Activated CD8-positive, alpha-beta memory T cell treated with anti-CD3 and anti-CD28 coated beads, Interleukin-2, amount 10 ng/mL, durations not matched to agents 7 days and 5 days (primary cell): ENCODE measurements around the gene SEPTIN8. TPM values are rescaled to one million over a fixed set of nuclear protein-coding genes. Genes with fewer than 3 reads are reported as not detected.

ENCODE experiments used
- ATAC-seq: fragments of 150-1000 bp; cut with Tn5 transposase; one replicate; pipeline ENCODE4 v1.10.0; 2021; ENCODE audit warnings: moderate library complexity
- CTCF ChIA-PET: fragments of 350-600 bp; sonication (Branson Sonifier 250); formaldehyde crosslinking; loops from one replicate; lab custom pipeline; 2021; ENCODE audit warnings: antibody characterized with exemption; lab: Charles Lee
- DNase-seq: peaks from one replicate; pipeline ENCODE4 v3.0.0-alpha.2; 2020
- H3K27ac Mint-ChIP-seq: one replicate; pipeline ENCODE4 v1.8.0; 2021; ENCODE audit warnings: mild to moderate bottlenecking, mixed read lengths
- H3K27me3 Mint-ChIP-seq: one replicate; pipeline ENCODE4 v1.8.0; 2021; ENCODE audit warnings: mixed read lengths
- H3K36me3 Mint-ChIP-seq: one replicate; pipeline ENCODE4 v1.8.0; 2021; ENCODE audit warnings: mild to moderate bottlenecking, mixed read lengths
- H3K4me1 Mint-ChIP-seq: one replicate; pipeline ENCODE4 v1.8.0; 2021; ENCODE audit warnings: mixed read lengths
- H3K4me3 Mint-ChIP-seq: one replicate; pipeline ENCODE4 v1.8.0; 2021; ENCODE audit warnings: mild to moderate bottlenecking, moderate library complexity, mixed read lengths
- H3K9me3 Mint-ChIP-seq: one replicate; pipeline ENCODE4 v1.8.0; 2022; ENCODE audit warnings: low read depth, mixed read lengths
- total RNA-seq, 2 experiments: library from RNA; stranded (reverse); gene quantifications; one replicate each; pipeline ENCODE4 v1.2.3, GENCODE V29; 2021

The SEPTIN8 gene
- total RNA-seq, 2 experiments from 2014 or later = 43.7 to 57.3 TPM

- Mint-ChIP-seq H3K4me3 (no peak overlapping the region), H3K27ac (no peak overlapping the region), H3K36me3 (no peaks in the 10 kb centered on the region), H3K9me3 (no peaks in the 10 kb centered on the region), H3K4me1 (no peaks in the 10 kb centered on the region), H3K27me3 (peaks cover 12% of the 10 kb centered on the region)
- DNase-seq = no peak
- ATAC-seq = no peak
- CTCF ChIA-PET = interaction anchor here (0.8 kb wide), 1 partner anchor 397 kb away, joined by 3 read pairs; no protein-coding TSS in a partner anchor
These were observed 12.2 kb upstream of the SEPTIN8 start for GRCh38 chr5:132788990-132789886.

- no peak for ATAC-seq
- no peak overlapping the region for H3K4me3 Mint-ChIP-seq
- no peaks in the 10 kb centered on the region for H3K4me1 Mint-ChIP-seq
- no peaks in the 10 kb centered on the region for H3K36me3 Mint-ChIP-seq
- H3K9me3 Mint-ChIP-seq = no peaks in the 10 kb centered on the region
- DNase-seq = peak; percentile 30
- H3K27me3 Mint-ChIP-seq = peaks cover 9% of the 10 kb centered on the region
- H3K27ac Mint-ChIP-seq = no peak overlapping the region
- CTCF ChIA-PET = no interaction called here
These were observed 11.5 kb upstream of the SEPTIN8 start for GRCh38 chr5:132788508-132788907.

- CTCF ChIA-PET = interaction anchor here (0.5 to 1.3 kb wide), 3 partner anchors 10 to 129 kb away, joined by 3 to 4 read pairs (median 3); partner anchors contain the start of gene CCNI2
- no peak for ATAC-seq
- no peak overlapping the region for H3K4me3 Mint-ChIP-seq
These were observed 10.0 kb upstream of the SEPTIN8 start for GRCh38 chr5:132787076-132787475.

GRCh38 chr5:132785864-132786263, 8.8 kb upstream of the SEPTIN8 start:
- Mint-ChIP-seq H3K36me3 (no peaks in the 10 kb centered on the region), H3K9me3 (no peaks in the 10 kb centered on the region), H3K27ac (no peak overlapping the region), H3K4me3 (no peak overlapping the region), H3K4me1 (peaks cover under 1% of the 10 kb centered on the region), H3K27me3 (peaks cover 22% of the 10 kb centered on the region)
- CTCF ChIA-PET = interaction anchor here (1.2 to 1.8 kb wide), 2 partner anchors 21 to 22 kb away, joined by 3 to 6 read pairs; no protein-coding TSS in a partner anchor
- ATAC-seq (no peak), DNase-seq (peak; percentile 34)

More at GRCh38 chr5:132787076-132787475, 10.0 kb upstream of the SEPTIN8 start:
- no peaks in the 10 kb centered on the region for H3K4me1 Mint-ChIP-seq
- no peaks in the 10 kb centered on the region for H3K9me3 Mint-ChIP-seq
- DNase-seq = no peak
- no peak overlapping the region for H3K27ac Mint-ChIP-seq
- peaks cover 10% of the 10 kb centered on the region for H3K27me3 Mint-ChIP-seq
- H3K36me3 Mint-ChIP-seq = no peaks in the 10 kb centered on the region

- Mint-ChIP-seq H3K27me3 (peaks cover 24% of the 10 kb centered on the region), H3K36me3 (no peaks in the 10 kb centered on the region), H3K4me1 (peaks cover 3% of the 10 kb centered on the region), H3K27ac (no peak overlapping the region), H3K4me3 (no peak overlapping the region), H3K9me3 (no peaks in the 10 kb centered on the region)
- no peak for DNase-seq
- no peak for ATAC-seq
- CTCF ChIA-PET = interaction anchor here (1.2 to 1.8 kb wide), 2 partner anchors 21 to 22 kb away, joined by 3 to 6 read pairs; no protein-coding TSS in a partner anchor
These were observed 8.3 kb upstream of the SEPTIN8 start for GRCh38 chr5:132785365-132785764.

- H3K36me3 Mint-ChIP-seq = no peaks in the 10 kb centered on the region
- DNase-seq (no peak), ATAC-seq (no peak)
- peaks cover 18% of the 10 kb centered on the region for H3K4me1 Mint-ChIP-seq
- CTCF ChIA-PET = interaction anchor here (0.7 to 1.3 kb wide), 2 partner anchors 8 to 35 kb away, joined by 3 read pairs; no protein-coding TSS in a partner anchor
- no peak overlapping the region for H3K27ac Mint-ChIP-seq
- peaks cover 33% of the 10 kb centered on the region for H3K27me3 Mint-ChIP-seq
- no peaks in the 10 kb centered on the region for H3K9me3 Mint-ChIP-seq
- H3K4me3 Mint-ChIP-seq = no peak overlapping the region
These were observed 5.1 kb upstream of the SEPTIN8 start for GRCh38 chr5:132782101-132782500.

GRCh38 chr5:132781029-132781428, 4.0 kb upstream of the SEPTIN8 start:
- no peaks in the 10 kb centered on the region for H3K36me3 Mint-ChIP-seq
- no peaks in the 10 kb centered on the region for H3K9me3 Mint-ChIP-seq
- DNase-seq (no peak), ATAC-seq (no peak)
- CTCF ChIA-PET = interaction anchor here (0.9 to 1.3 kb wide), 2 partner anchors 33 to 37 kb away, joined by 3 read pairs; partner anchors contain the start of gene SOWAHA
- no peak overlapping the region for H3K27ac Mint-ChIP-seq
- H3K4me3 Mint-ChIP-seq = no peak overlapping the region
- H3K4me1 Mint-ChIP-seq = peaks cover 20% of the 10 kb centered on the region
- H3K27me3 Mint-ChIP-seq = peaks cover 32% of the 10 kb centered on the region

- H3K27ac Mint-ChIP-seq = no peak overlapping the region
- no peak for ATAC-seq
- H3K4me1 Mint-ChIP-seq = peaks cover 23% of the 10 kb centered on the region
These were observed 3.5 kb upstream of the SEPTIN8 start for GRCh38 chr5:132780577-132780976.

GRCh38 chr5:132779961-132780360, 2.9 kb upstream of the SEPTIN8 start:
- no peak for ATAC-seq
- Mint-ChIP-seq H3K36me3 (no peaks in the 10 kb centered on the region), H3K9me3 (no peaks in the 10 kb centered on the region), H3K27ac (no peak overlapping the region), H3K4me1 (peaks cover 26% of the 10 kb centered on the region), H3K27me3 (peaks cover 32% of the 10 kb centered on the region), H3K4me3 (no peak overlapping the region)
- CTCF ChIA-PET = interaction anchor here (0.9 kb wide), 1 partner anchor 40 kb away, joined by 3 read pairs; no protein-coding TSS in a partner anchor
- no peak for DNase-seq

More at GRCh38 chr5:132780577-132780976, 3.5 kb upstream of the SEPTIN8 start:
- CTCF ChIA-PET = interaction anchor here (0.9 kb wide), 1 partner anchor 39 kb away, joined by 3 read pairs; no protein-coding TSS in a partner anchor
- Mint-ChIP-seq H3K27me3 (peaks cover 32% of the 10 kb centered on the region), H3K36me3 (no peaks in the 10 kb centered on the region), H3K4me3 (no peak overlapping the region), H3K9me3 (no peaks in the 10 kb centered on the region)
- no peak for DNase-seq

GRCh38 chr5:132778856-132779255, 1.8 kb upstream of the SEPTIN8 start:
- peaks cover 26% of the 10 kb centered on the region for H3K4me1 Mint-ChIP-seq
- no peak for DNase-seq
- H3K27me3 Mint-ChIP-seq = peaks cover 32% of the 10 kb centered on the region
- H3K4me3 Mint-ChIP-seq = peak overlapping the region; percentile 7
- H3K9me3 Mint-ChIP-seq = no peaks in the 10 kb centered on the region
- no peak for ATAC-seq
- CTCF ChIA-PET = interaction anchor here (1.5 to 1.7 kb wide), 2 partner anchors 20 to 39 kb away, joined by 3 to 4 read pairs; no protein-coding TSS in a partner anchor
- no peak overlapping the region for H3K27ac Mint-ChIP-seq
- H3K36me3 Mint-ChIP-seq = no peaks in the 10 kb centered on the region

GRCh38 chr5:132778129-132778528, 1.1 kb upstream of the SEPTIN8 start:
- no peaks in the 10 kb centered on the region for H3K9me3 Mint-ChIP-seq
- DNase-seq (no peak), ATAC-seq (no peak)
- H3K4me3 Mint-ChIP-seq = peak overlapping the region; percentile 72
- H3K36me3 Mint-ChIP-seq = no peaks in the 10 kb centered on the region
- H3K27me3 Mint-ChIP-seq = peaks cover 32% of the 10 kb centered on the region
- CTCF ChIA-PET = interaction anchor here (1.1 to 1.7 kb wide), 4 partner anchors 20 to 251 kb away, joined by 3 to 8 read pairs (median 4); no protein-coding TSS in a partner anchor
- peaks cover 26% of the 10 kb centered on the region for H3K4me1 Mint-ChIP-seq
- H3K27ac Mint-ChIP-seq = peak overlapping the region; percentile 54

- H3K4me1 Mint-ChIP-seq = peaks cover 26% of the 10 kb centered on the region
- ATAC-seq (no peak), DNase-seq (no peak)
- H3K4me3 Mint-ChIP-seq = no peak overlapping the region
- CTCF ChIA-PET = interaction anchor here (0.9 to 1.7 kb wide), 5 partner anchors 29 to 250 kb away, joined by 3 to 8 read pairs (median 3); partner anchors contain the start of genes CCNI2 and KIF3A
- no peak overlapping the region for H3K27ac Mint-ChIP-seq
- peaks cover 27% of the 10 kb centered on the region for H3K27me3 Mint-ChIP-seq
- no peaks in the 10 kb centered on the region for H3K36me3 Mint-ChIP-seq
- H3K9me3 Mint-ChIP-seq = no peaks in the 10 kb centered on the region
These were observed 166 bp downstream of the SEPTIN8 start for GRCh38 chr5:132776938-132777208.
